Measurements from ENCODE around the gene LBH. TPM values are rescaled to one million over a fixed set of nuclear protein-coding genes. Genes with fewer than 3 reads are reported as not detected.

The LBH gene
- total RNA-seq, 1 experiment from 2014 or later, result 1.2 TPM

DNA sequence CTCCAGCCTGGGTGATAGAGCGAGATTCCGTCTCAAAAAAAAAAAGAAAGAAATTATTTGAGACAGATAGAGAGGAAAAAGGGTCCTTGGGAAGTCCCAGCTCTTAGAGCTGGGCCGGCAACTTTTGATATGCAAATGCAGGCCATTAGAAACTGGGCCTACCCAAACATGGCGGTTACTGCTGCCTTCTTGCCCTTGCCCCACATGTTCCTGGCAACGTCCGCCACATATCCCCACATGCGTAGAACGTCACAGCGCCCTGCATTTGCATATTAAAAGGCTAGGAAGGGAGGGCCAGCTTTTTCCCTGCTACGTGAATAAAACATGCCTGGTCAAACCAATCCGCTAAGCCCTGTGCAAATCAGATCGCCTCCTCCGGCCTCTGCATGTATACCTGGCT lies 40.7 kb upstream of the LBH start:
- H3K9me3 ChIP-seq (ENCODE audit: control insufficient read depth in 1 of 2, insufficient read depth in 1 of 2, low read depth in 1 of 2, low read length in 2 of 2), result no peaks in the 10 kb centered on the region
- no peaks in the 10 kb centered on the region for H3K9me2 ChIP-seq (ENCODE audit: insufficient read depth)
- intact Hi-C loops (cut with micrococcal nuclease), result no loop called here
- H3K27ac ChIP-seq (ENCODE audit: low read depth, low read length), result no peak overlapping the region
- POLR2A ChIA-PET, result no interaction called here
- H3K4me2 ChIP-seq (ENCODE audit: low read length), result no peak overlapping the region
- no TSS peak for BruUV-seq (replicated peaks)
- no peak for ATAC-seq
- DNase-seq (ENCODE audit: low read depth, low spot score), result no peak
- CTCF ChIA-PET, result no interaction called here
- H3K9ac ChIP-seq (ENCODE audit: low read length), result no peak overlapping the region
- H3K27me3 ChIP-seq (ENCODE audit: insufficient read depth, low read length), result 0 out of 2 replicates have a peak, but pooled peaks cover 6% of the 10 kb centered on the region
- TF ChIP-seq EZH2 (IDR thresholded peaks at IDR 0.05) (no peak), RAD21 (IDR thresholded peaks at IDR 0.05; ENCODE audit: low read depth) (no peak), EGR1 (IDR thresholded peaks at IDR 0.05; ENCODE audit: low read depth) (no peak), POLR2AphosphoS5 (IDR thresholded peaks at IDR 0.05; ENCODE audit: low read depth, low read length) (no peak), FOSL1 (IDR thresholded peaks at IDR 0.05; ENCODE audit: low read depth) (no peak), SIN3A (IDR thresholded peaks at IDR 0.05; ENCODE audit: low read depth) (no peak), YY1 (IDR thresholded peaks at IDR 0.05; ENCODE audit: extremely low read depth, insufficient replicate concordance, low read depth, low read length) (no peak), ZFX (IDR thresholded peaks at IDR 0.05) (no peak), EZH2phosphoT487 (IDR thresholded peaks at IDR 0.05; ENCODE audit: borderline replicate concordance) (no peak), ELF1 (IDR thresholded peaks at IDR 0.05; ENCODE audit: borderline replicate concordance, low read depth) (no peak), ZNF274 (IDR thresholded peaks at IDR 0.05; ENCODE audit: low read depth, low read length) (no peak), POLR2A (IDR thresholded peaks at IDR 0.05; ENCODE audit: borderline replicate concordance, extremely low read depth, insufficient read depth, insufficient read length) (no peak), JUND (IDR thresholded peaks at IDR 0.05) (no peak), CEBPB (IDR thresholded peaks at IDR 0.05; ENCODE audit: low read depth) (no peak), SP1 (IDR thresholded peaks at IDR 0.05; ENCODE audit: low read depth) (no peak), TCF7L2 (IDR thresholded peaks at IDR 0.05; ENCODE audit: borderline replicate concordance, extremely low read depth, insufficient read depth, insufficient read length) (no peak)
- TF ChIP-seq, protein P1, sequence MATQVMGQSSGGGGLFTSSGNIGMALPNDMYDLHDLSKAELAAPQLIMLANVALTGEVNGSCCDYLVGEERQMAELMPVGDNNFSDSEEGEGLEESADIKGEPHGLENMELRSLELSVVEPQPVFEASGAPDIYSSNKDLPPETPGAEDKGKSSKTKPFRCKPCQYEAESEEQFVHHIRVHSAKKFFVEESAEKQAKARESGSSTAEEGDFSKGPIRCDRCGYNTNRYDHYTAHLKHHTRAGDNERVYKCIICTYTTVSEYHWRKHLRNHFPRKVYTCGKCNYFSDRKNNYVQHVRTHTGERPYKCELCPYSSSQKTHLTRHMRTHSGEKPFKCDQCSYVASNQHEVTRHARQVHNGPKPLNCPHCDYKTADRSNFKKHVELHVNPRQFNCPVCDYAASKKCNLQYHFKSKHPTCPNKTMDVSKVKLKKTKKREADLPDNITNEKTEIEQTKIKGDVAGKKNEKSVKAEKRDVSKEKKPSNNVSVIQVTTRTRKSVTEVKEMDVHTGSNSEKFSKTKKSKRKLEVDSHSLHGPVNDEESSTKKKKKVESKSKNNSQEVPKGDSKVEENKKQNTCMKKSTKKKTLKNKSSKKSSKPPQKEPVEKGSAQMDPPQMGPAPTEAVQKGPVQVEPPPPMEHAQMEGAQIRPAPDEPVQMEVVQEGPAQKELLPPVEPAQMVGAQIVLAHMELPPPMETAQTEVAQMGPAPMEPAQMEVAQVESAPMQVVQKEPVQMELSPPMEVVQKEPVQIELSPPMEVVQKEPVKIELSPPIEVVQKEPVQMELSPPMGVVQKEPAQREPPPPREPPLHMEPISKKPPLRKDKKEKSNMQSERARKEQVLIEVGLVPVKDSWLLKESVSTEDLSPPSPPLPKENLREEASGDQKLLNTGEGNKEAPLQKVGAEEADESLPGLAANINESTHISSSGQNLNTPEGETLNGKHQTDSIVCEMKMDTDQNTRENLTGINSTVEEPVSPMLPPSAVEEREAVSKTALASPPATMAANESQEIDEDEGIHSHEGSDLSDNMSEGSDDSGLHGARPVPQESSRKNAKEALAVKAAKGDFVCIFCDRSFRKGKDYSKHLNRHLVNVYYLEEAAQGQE (IDR thresholded peaks at IDR 0.05; ENCODE audit: low read depth), result no peak
- TF ChIP-seq, protein P2, sequence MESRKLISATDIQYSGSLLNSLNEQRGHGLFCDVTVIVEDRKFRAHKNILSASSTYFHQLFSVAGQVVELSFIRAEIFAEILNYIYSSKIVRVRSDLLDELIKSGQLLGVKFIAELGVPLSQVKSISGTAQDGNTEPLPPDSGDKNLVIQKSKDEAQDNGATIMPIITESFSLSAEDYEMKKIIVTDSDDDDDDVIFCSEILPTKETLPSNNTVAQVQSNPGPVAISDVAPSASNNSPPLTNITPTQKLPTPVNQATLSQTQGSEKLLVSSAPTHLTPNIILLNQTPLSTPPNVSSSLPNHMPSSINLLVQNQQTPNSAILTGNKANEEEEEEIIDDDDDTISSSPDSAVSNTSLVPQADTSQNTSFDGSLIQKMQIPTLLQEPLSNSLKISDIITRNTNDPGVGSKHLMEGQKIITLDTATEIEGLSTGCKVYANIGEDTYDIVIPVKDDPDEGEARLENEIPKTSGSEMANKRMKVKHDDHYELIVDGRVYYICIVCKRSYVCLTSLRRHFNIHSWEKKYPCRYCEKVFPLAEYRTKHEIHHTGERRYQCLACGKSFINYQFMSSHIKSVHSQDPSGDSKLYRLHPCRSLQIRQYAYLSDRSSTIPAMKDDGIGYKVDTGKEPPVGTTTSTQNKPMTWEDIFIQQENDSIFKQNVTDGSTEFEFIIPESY (IDR thresholded peaks at IDR 0.05; ENCODE audit: extremely low read depth, insufficient replicate concordance, low read length), result no peak
- TF ChIP-seq, protein P3, sequence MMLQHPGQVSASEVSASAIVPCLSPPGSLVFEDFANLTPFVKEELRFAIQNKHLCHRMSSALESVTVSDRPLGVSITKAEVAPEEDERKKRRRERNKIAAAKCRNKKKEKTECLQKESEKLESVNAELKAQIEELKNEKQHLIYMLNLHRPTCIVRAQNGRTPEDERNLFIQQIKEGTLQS (IDR thresholded peaks at IDR 0.05), result no peak
- TF ChIP-seq, protein P4, sequence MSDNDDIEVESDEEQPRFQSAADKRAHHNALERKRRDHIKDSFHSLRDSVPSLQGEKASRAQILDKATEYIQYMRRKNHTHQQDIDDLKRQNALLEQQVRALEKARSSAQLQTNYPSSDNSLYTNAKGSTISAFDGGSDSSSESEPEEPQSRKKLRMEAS (IDR thresholded peaks at IDR 0.05), result no peak
- no peaks in the 10 kb centered on the region for H3K36me3 ChIP-seq (ENCODE audit: control insufficient read depth in 1 of 2, insufficient read depth in 2 of 2, low read length in 2 of 2)
- H2AFZ ChIP-seq (ENCODE audit: low read depth, low read length, poor library complexity, severe bottlenecking), result no peak overlapping the region
- no peaks in the 10 kb centered on the region for H4K20me1 ChIP-seq (ENCODE audit: insufficient read depth)
- no peaks in the 10 kb centered on the region for H3K79me2 ChIP-seq (ENCODE audit: insufficient read depth, low read length)
- H3K4me3 ChIP-seq (replicated peaks in 1 of 2; ENCODE audit: low read depth in 1 of 2, low read length in 2 of 2), result no peak overlapping the region
- H3K4me1 ChIP-seq (ENCODE audit: control insufficient read depth in 1 of 2, insufficient read depth in 2 of 2, low read length in 2 of 2), result no peaks in the 10 kb centered on the region
- RAD21 ChIA-PET (ENCODE audit: low non-redundant PET in 1 of 2, low total read pairs in 2 of 2, uncharacterized antibody in 2 of 2, unreplicated experiment in 2 of 2), result no interaction called here
